Endothelial cell of umbilical vein (primary cell): ENCODE measurements around the gene PGA5. TPM values are rescaled to one million over a fixed set of nuclear protein-coding genes. Genes with fewer than 3 reads are reported as not detected.

Experiments
- BruUV-seq: library from RNA; stranded (reverse); fragments of 400-500 nt; replicated peaks from 2 replicates; lab custom pipeline; 2021; lab: Mats Ljungman, UMichigan
- CTCF ChIA-PET: fragments of 300-600, 350-600 bp; sonication (Branson Sonifier 250); formaldehyde crosslinking; loops from one replicate; lab custom pipeline; 2021; ENCODE audit warnings: antibody characterized with exemption, inconsistent platforms; lab: Charles Lee
- POLR2A ChIA-PET: fragments of 300-600, 350-600 bp; sonication (Branson Sonifier 250); formaldehyde crosslinking; loops from one replicate; lab custom pipeline; 2021; ENCODE audit warnings: antibody characterized with exemption, inconsistent platforms; lab: Charles Lee
- DNase-seq: peaks from one replicate; pipeline ENCODE4 v3.0.0-alpha.2; 2011; ENCODE audit warnings: low read depth, low spot score
- FAIRE-seq: peaks from 2 replicates; lab custom pipeline; 2011; peaks lifted over from hg19 to GRCh38; lab: Jason Lieb, UNC
- H2AFZ ChIP-seq: 2 replicates; pipeline ENCODE4 v1.6.0; 2012; ENCODE audit warnings: low read depth, low read length, control low read depth, inconsistent platforms
- H3K27ac ChIP-seq: 2 replicates; pipeline ENCODE4 v1.5.1; 2011; ENCODE audit warnings: low read depth, mild to moderate bottlenecking, control low read depth, low read length, moderate library complexity; ENCODE audit not compliant: insufficient read depth
- H3K27me3 ChIP-seq, 2 experiments: 2 replicates each; pipeline versions ENCODE4 v1.6.0 to v1.6.1; 2011; ENCODE audit warnings: low read length in 2 of 2, mixed read lengths in 1 of 2; ENCODE audit not compliant: control insufficient read depth in 2 of 2, insufficient read depth in 2 of 2
- H3K36me3 ChIP-seq, 2 experiments: 2 replicates in 1 of 2; 3 replicates in 1 of 2; pipeline ENCODE4 v1.5.1; 2011; ENCODE audit warnings: low read length in 2 of 2, mild to moderate bottlenecking in 1 of 2, moderate library complexity in 1 of 2; ENCODE audit not compliant: control insufficient read depth in 2 of 2, insufficient read depth in 2 of 2; ENCODE audit errors: extremely low read depth in 1 of 2
- H3K4me1 ChIP-seq: 3 replicates; pipeline ENCODE4 v1.5.1; 2011; ENCODE audit warnings: mild to moderate bottlenecking, low read length; ENCODE audit not compliant: control insufficient read depth, insufficient read depth; ENCODE audit errors: extremely low read depth
- H3K4me2 ChIP-seq: 2 replicates; pipeline ENCODE4 v1.6.1; 2011; ENCODE audit warnings: low read length, control low read depth, mixed read lengths; ENCODE audit not compliant: insufficient read depth
- H3K4me3 ChIP-seq, 3 experiments: fragments of 200-600 bp in 1 of 3; sonication (generic), shearing (Covaris generic) in 1 of 3; replicated peaks in 1 of 3; 2 replicates each; pipeline ENCODE4 v1.5.1; 2011 to 2016; ENCODE audit warnings: control low read depth in 3 of 3, low read length in 3 of 3, mild to moderate bottlenecking in 2 of 3, inconsistent platforms in 1 of 3, low read depth in 1 of 3, moderate library complexity in 1 of 3; ENCODE audit not compliant: insufficient read depth in 1 of 3
- H3K79me2 ChIP-seq: 2 replicates; pipeline ENCODE4 v1.6.0; 2012; ENCODE audit warnings: low read length, inconsistent platforms; ENCODE audit not compliant: control insufficient read depth, insufficient read depth
- H3K9ac ChIP-seq: replicated peaks from 2 replicates; pipeline ENCODE3; 2011; ENCODE audit warnings: low read length, control low read depth; ENCODE audit not compliant: insufficient read depth; ENCODE audit errors: extremely low read depth
- H3K9me1 ChIP-seq: replicated peaks from 3 replicates; pipeline ENCODE4 v1.6.0; 2011; ENCODE audit warnings: mild to moderate bottlenecking, low read length; ENCODE audit not compliant: control insufficient read depth, insufficient read depth; ENCODE audit errors: extremely low read depth
- H3K9me3 ChIP-seq: replicated peaks from 2 replicates; pipeline ENCODE4 v1.5.1; 2012; ENCODE audit warnings: low read length, inconsistent platforms; ENCODE audit not compliant: control insufficient read depth, insufficient read depth
- H4K20me1 ChIP-seq: replicated peaks from 2 replicates; pipeline ENCODE3; 2011; ENCODE audit warnings: mild to moderate bottlenecking, low read length; ENCODE audit not compliant: control insufficient read depth, insufficient read depth; ENCODE audit errors: extremely low read depth
- EZH2 ChIP-seq: IDR thresholded peaks from 2 replicates; pipeline ENCODE4 v1.6.1; 2012; ENCODE audit warnings: borderline replicate concordance, low read depth, mild to moderate bottlenecking, moderate library complexity, low read length, inconsistent platforms; ENCODE audit not compliant: severe bottlenecking
- FOS ChIP-seq: IDR thresholded peaks from 2 replicates; pipeline ENCODE4 v1.6.1; 2011; ENCODE audit warnings: mild to moderate bottlenecking, low read length, moderate library complexity, borderline replicate concordance; ENCODE audit not compliant: insufficient read depth
- GATA2 ChIP-seq: IDR thresholded peaks from 2 replicates; pipeline ENCODE4 v1.7.0; 2011; ENCODE audit warnings: low read depth, mild to moderate bottlenecking, moderate library complexity, mixed read lengths, low read length; ENCODE audit not compliant: insufficient read length, insufficient read depth
- JUN ChIP-seq: IDR thresholded peaks from 2 replicates; pipeline ENCODE4 v1.6.1; 2011; ENCODE audit warnings: borderline replicate concordance, low read depth; ENCODE audit not compliant: insufficient read length, insufficient read depth
- MAX ChIP-seq: IDR thresholded peaks from 2 replicates; pipeline ENCODE4 v1.6.1; 2011; ENCODE audit not compliant: insufficient read depth, insufficient read length
- MYC ChIP-seq: IDR thresholded peaks from one replicate; pipeline ENCODE4 v1.6.1; 2011; ENCODE audit warnings: mild to moderate bottlenecking, low read depth, low read length
- POLR2A ChIP-seq: IDR thresholded peaks from 2 replicates; pipeline ENCODE4 v1.6.1; 2012; ENCODE audit warnings: low read depth, mild to moderate bottlenecking, control low read depth, low read length
- POLR2AphosphoS5 ChIP-seq: IDR thresholded peaks from 2 replicates; pipeline ENCODE4 v1.6.1; 2012; ENCODE audit warnings: low read depth, mild to moderate bottlenecking, control low read depth, low read length, moderate library complexity; ENCODE audit not compliant: insufficient read depth
- dilution Hi-C: fragments of 300-500 bp; cut with MboI; formaldehyde crosslinking; loops from one replicate; pipeline ENCODE4 v1.15.0; 2019; ENCODE audit warnings: low sequenced_read_pairs; ENCODE audit not compliant: extremely low pct_ligation_motif_present
- intact Hi-C: fragments of 100-400 bp; cut with micrococcal nuclease; formaldehyde crosslinking; loops from one replicate; pipeline ENCODE4 v1.10.0; 2022
- polyA plus RNA-seq, 4 experiments: library from polyadenylated mRNA; depleted of rRNA in 3 of 4; stranded (reverse) in 3 of 4; unstranded in 1 of 4; fragments of >200 nt; gene quantifications; 2 replicates each; pipeline versions ENCODE4 v1.2.1 to v1.2.3, GENCODE V29; 2011 to 2012; ENCODE audit warnings: missing spikeins in 1 of 4
- total RNA-seq: library from RNA; stranded (reverse); gene quantifications from 2 replicates; pipeline ENCODE4 v1.2.3, GENCODE V29; 2021
- TF ChIP-seq, protein P1 (sequence below), 2 donors: IDR thresholded peaks; 1 replicate in 1 of 2; 2 replicates in 1 of 2; pipeline ENCODE4 v1.5.1; 2011; ENCODE audit warnings: low read length in 2 of 2, mild to moderate bottlenecking in 2 of 2, moderate library complexity in 2 of 2, control low read depth in 1 of 2, inconsistent platforms in 1 of 2, low read depth in 1 of 2; ENCODE audit not compliant: insufficient read depth in 1 of 2; ENCODE audit errors: extremely low read depth in 1 of 2

Gene PGA5
- total and polyA plus RNA-seq, 2 donors (not counting 3 experiments of a cell fraction or from before 2014, with no cell fraction given), result not detected

DNA sequence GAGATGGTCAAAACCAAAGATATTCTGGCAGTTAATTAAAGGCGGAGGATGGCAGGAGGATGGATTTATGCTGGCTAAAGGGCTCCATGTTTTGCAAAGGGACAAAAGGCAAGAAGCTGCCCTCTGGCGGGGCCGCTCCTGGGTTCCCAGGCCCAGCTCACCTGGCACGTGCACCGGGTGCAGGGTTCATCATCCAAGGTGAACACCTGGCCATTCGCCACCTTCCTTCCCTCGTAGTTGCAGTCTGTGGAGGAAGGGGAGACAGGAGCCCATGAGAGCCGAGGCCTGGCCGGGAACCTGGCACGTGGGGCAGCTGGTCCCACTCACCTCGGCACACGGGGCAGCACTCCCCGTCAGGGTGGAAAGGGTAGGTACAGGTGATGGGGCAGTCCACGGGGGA, 23.8 kb downstream of the PGA5 start:
- Histone ChIP-seq H3K4me3 (no peak overlapping the region), H3K36me3 (no peaks in the 10 kb centered on the region), H4K20me1 (no peaks in the 10 kb centered on the region), H3K27me3 (no peaks in the 10 kb centered on the region), H3K9me1 (no peaks in the 10 kb centered on the region), H3K9me3 (no peaks in the 10 kb centered on the region), H3K27ac (no peak overlapping the region), H3K4me2 (no peak overlapping the region), H3K9ac (no peak overlapping the region), H2AFZ (no peak overlapping the region), H3K4me1 (no peaks in the 10 kb centered on the region), H3K79me2 (no peaks in the 10 kb centered on the region)
- TF ChIP-seq POLR2A, result no peak
- no peak for TF ChIP-seq FOS
- TF ChIP-seq POLR2AphosphoS5, result no peak
- TF ChIP-seq MYC, result no peak
- TF ChIP-seq MAX, result no peak
- TF ChIP-seq, protein P1, sequence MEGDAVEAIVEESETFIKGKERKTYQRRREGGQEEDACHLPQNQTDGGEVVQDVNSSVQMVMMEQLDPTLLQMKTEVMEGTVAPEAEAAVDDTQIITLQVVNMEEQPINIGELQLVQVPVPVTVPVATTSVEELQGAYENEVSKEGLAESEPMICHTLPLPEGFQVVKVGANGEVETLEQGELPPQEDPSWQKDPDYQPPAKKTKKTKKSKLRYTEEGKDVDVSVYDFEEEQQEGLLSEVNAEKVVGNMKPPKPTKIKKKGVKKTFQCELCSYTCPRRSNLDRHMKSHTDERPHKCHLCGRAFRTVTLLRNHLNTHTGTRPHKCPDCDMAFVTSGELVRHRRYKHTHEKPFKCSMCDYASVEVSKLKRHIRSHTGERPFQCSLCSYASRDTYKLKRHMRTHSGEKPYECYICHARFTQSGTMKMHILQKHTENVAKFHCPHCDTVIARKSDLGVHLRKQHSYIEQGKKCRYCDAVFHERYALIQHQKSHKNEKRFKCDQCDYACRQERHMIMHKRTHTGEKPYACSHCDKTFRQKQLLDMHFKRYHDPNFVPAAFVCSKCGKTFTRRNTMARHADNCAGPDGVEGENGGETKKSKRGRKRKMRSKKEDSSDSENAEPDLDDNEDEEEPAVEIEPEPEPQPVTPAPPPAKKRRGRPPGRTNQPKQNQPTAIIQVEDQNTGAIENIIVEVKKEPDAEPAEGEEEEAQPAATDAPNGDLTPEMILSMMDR (IDR thresholded peaks at IDR 0.05; ENCODE audit: extremely low read depth in 1 of 2, insufficient read depth in 1 of 2, low read depth in 1 of 2, low read length in 2 of 2), result no peak
- TF ChIP-seq JUN, result no peak
- TF ChIP-seq EZH2, result no peak
- no peak for TF ChIP-seq GATA2
- FAIRE-seq (no peak), DNase-seq (no peak)
- intact Hi-C loops, result no loop called here
- POLR2A ChIA-PET, result no interaction called here
- CTCF ChIA-PET, result interaction anchor here (1.0 to 1.1 kb wide), 2 partner anchors 17 to 121 kb away, joined by 3 to 5 read pairs; no protein-coding TSS in a partner anchor
- dilution Hi-C loops, result no loop called here
- BruUV-seq, result no TSS peak
